PC-3 (cell line): ENCODE measurements around the gene LRRC59. TPM values are rescaled to one million over a fixed set of nuclear protein-coding genes. Genes with fewer than 3 reads are reported as not detected.

ENCODE experiments used
- ATAC-seq: fragments of 200-7000 bp; cut with Tn5 transposase; 2 replicates; pipeline ENCODE4 v1.9.1; 2020; ENCODE audit warnings: mild to moderate bottlenecking, moderate library complexity
- BruUV-seq: library from RNA; stranded (reverse); fragments of 400-500 nt; replicated peaks from 2 replicates; lab custom pipeline; 2021; lab: Mats Ljungman, UMichigan
- CTCF ChIA-PET: fragments of 300-600 bp; sonication (Branson Sonifier 250); formaldehyde crosslinking; loops from one replicate; lab custom pipeline; 2022; ENCODE audit warnings: antibody characterized with exemption; lab: Charles Lee
- POLR2A ChIA-PET: fragments of 300-600 bp; sonication (Branson Sonifier 250); formaldehyde crosslinking; loops from one replicate; lab custom pipeline; 2022; ENCODE audit warnings: antibody characterized with exemption; ENCODE audit not compliant: unreplicated experiment; lab: Charles Lee
- DNase-seq: peaks from one replicate; pipeline ENCODE4 v3.0.0-alpha.2; 2015
- H2AFZ ChIP-seq: fragments of 300-600 bp; sonication (generic); 2 replicates; pipeline ENCODE4 v1.6.0; 2016; ENCODE audit warnings: antibody characterized with exemption, low read length
- H3F3A ChIP-seq: fragments of 300-600 bp; sonication (generic); one replicate; pipeline ENCODE4 v1.6.0; 2017; ENCODE audit warnings: antibody characterized with exemption, low read length, control low read depth, mild to moderate bottlenecking; ENCODE audit not compliant: unreplicated experiment
- H3K27ac ChIP-seq: fragments of 300-600 bp; sonication (generic); 2 replicates; pipeline ENCODE4 v1.5.1; 2016; ENCODE audit warnings: mild to moderate bottlenecking, low read length
- H3K27me3 ChIP-seq: fragments of 300-600 bp; sonication (generic); 2 replicates; pipeline ENCODE4 v1.6.1; 2016; ENCODE audit warnings: low read length, mixed read lengths
- H3K36me3 ChIP-seq: fragments of 300-600 bp; sonication (generic); 2 replicates; pipeline ENCODE4 v1.6.1; 2016; ENCODE audit warnings: low read depth, mixed run types, low read length, mixed read lengths
- H3K4me1 ChIP-seq: fragments of 300-600 bp; sonication (generic); 2 replicates; pipeline ENCODE4 v1.5.1; 2016; ENCODE audit warnings: low read length; ENCODE audit not compliant: insufficient read depth
- H3K4me2 ChIP-seq: fragments of 300-600 bp; sonication (generic); 2 replicates; pipeline ENCODE4 v1.6.0; 2016; ENCODE audit warnings: low read length
- H3K4me3 ChIP-seq: fragments of 300-600 bp; sonication (generic); 2 replicates; pipeline ENCODE4 v1.5.1; 2016; ENCODE audit warnings: mild to moderate bottlenecking, low read length, mixed read lengths
- H3K79me2 ChIP-seq: fragments of 300-600 bp; sonication (generic); 2 replicates; pipeline ENCODE4 v1.6.1; 2017; ENCODE audit warnings: low read length, mixed read lengths
- H3K9ac ChIP-seq: fragments of 300-600 bp; sonication (generic); 2 replicates; pipeline ENCODE4 v1.6.0; 2016; ENCODE audit warnings: mild to moderate bottlenecking, low read length
- H3K9me2 ChIP-seq: fragments of 300-600 bp; sonication (generic); replicated peaks from 2 replicates; pipeline ENCODE4 v1.6.1; 2016; ENCODE audit warnings: mixed run types, low read length, mixed read lengths
- H3K9me3 ChIP-seq: fragments of 300-600 bp; sonication (generic); 2 replicates; pipeline ENCODE4 v1.6.1; 2016; ENCODE audit warnings: low read length, mixed read lengths
- H4K20me1 ChIP-seq: fragments of 300-600 bp; sonication (generic); 2 replicates; pipeline ENCODE4 v1.6.1; 2016; ENCODE audit warnings: low read length, mixed read lengths
- EZH2 ChIP-seq: fragments of 300-600 bp; sonication (generic); IDR thresholded peaks from one replicate; pipeline ENCODE4 v1.6.1; 2017; ENCODE audit warnings: antibody characterized with exemption, mild to moderate bottlenecking, low read length; ENCODE audit not compliant: unreplicated experiment
- EZH2phosphoT487 ChIP-seq: fragments of 300-600 bp; sonication (generic); IDR thresholded peaks from 2 replicates; pipeline ENCODE4 v1.6.1; 2018; ENCODE audit warnings: mild to moderate bottlenecking, antibody characterized with exemption, low read length, borderline replicate concordance
- intact Hi-C: fragments of 100-400 bp; cut with micrococcal nuclease; formaldehyde crosslinking; loops from 2 replicates; pipeline ENCODE4 v1.9.0; 2023
- total RNA-seq: library from RNA; depleted of rRNA; stranded (reverse); fragments of >200 nt; gene quantifications from 2 replicates; pipeline ENCODE4 v1.2.3, GENCODE V29; 2014
- TF ChIP-seq, protein P1 (sequence below): fragments of 300-600 bp; sonication (generic); conservative IDR thresholded peaks from 2 replicates; pipeline ENCODE4 v1.5.1; 2017; ENCODE audit warnings: antibody characterized with exemption, low read depth, mild to moderate bottlenecking, low read length

The LRRC59 gene
- total RNA-seq, 1 experiment from 2014 or later, result 324 TPM

DNA sequence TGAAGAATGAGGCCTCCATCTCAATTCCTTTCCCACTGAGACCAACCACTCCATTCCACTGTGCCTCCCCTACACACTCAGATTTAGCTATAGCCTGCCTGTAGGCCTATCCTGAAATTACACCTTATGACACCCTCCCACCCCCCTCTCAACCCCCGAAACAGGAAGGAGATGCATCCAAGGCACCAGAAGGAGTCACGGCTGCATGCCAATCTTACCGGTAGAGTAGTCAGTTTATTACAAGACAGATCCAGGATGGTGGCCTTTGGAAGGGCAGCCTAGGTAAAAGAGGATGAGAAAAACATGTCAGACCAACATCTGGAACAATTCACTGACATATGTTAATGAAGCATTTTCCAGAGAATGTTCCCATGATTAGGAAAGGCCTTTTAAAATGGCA lies 2.6 kb downstream of the LRRC59 start:
- Histone ChIP-seq H3K4me2 (peak overlapping the region; percentile 95), H3K9ac (no peak overlapping the region; the same call in 1 of the 2 replicates), H4K20me1 (peaks cover 48% of the 10 kb centered on the region), H3K36me3 (peaks cover 52% of the 10 kb centered on the region), H3K4me3 (peak overlapping the region; percentile 73), H3F3A (peaks cover 20% of the 10 kb centered on the region), H3K9me3 (no peaks in the 10 kb centered on the region), H3K9me2 (no peaks in the 10 kb centered on the region), H3K4me1 (peaks cover 55% of the 10 kb centered on the region), H2AFZ (no peak overlapping the region), H3K79me2 (peaks cover 62% of the 10 kb centered on the region), H3K27me3 (no peaks in the 10 kb centered on the region), H3K27ac (no peak overlapping the region; the same call in 1 of the 2 replicates)
- no TSS peak for BruUV-seq
- ATAC-seq, result no peak
- ChIA-PET POLR2A (no interaction called here), CTCF (no interaction called here)
- DNase-seq, result peak; percentile 64
- TF ChIP-seq EZH2 (no peak), EZH2phosphoT487 (no peak)
- TF ChIP-seq, protein P1, sequence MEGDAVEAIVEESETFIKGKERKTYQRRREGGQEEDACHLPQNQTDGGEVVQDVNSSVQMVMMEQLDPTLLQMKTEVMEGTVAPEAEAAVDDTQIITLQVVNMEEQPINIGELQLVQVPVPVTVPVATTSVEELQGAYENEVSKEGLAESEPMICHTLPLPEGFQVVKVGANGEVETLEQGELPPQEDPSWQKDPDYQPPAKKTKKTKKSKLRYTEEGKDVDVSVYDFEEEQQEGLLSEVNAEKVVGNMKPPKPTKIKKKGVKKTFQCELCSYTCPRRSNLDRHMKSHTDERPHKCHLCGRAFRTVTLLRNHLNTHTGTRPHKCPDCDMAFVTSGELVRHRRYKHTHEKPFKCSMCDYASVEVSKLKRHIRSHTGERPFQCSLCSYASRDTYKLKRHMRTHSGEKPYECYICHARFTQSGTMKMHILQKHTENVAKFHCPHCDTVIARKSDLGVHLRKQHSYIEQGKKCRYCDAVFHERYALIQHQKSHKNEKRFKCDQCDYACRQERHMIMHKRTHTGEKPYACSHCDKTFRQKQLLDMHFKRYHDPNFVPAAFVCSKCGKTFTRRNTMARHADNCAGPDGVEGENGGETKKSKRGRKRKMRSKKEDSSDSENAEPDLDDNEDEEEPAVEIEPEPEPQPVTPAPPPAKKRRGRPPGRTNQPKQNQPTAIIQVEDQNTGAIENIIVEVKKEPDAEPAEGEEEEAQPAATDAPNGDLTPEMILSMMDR, result no peak
- intact Hi-C loops, result loop anchor here (10.0 kb wide), 1 partner anchor 240 kb away; the partner anchor contains the start of gene ABCC3

DNA sequence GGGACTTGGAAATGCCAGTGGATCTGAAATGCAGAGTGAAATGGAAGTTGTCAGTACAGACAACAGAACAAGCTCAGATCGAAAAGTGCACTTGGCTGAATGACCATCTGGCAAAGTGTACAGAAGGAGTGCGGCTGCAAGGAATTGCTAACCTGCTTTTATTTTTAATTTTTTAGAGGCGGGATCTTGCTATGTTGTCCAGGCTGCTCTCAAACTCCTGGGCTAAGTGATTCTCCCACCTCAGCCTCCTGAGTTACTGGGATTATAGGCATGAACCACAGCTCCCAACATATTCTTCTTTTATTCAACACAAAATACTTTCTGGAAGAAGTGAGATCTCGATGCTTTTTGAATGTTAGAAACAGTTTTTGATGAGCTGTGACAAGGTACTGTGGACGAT lies 3.6 kb downstream of the LRRC59 start:
- ChIA-PET POLR2A (no interaction called here), CTCF (no interaction called here)
- Histone ChIP-seq H3K27me3 (no peaks in the 10 kb centered on the region), H3K4me2 (0 out of 2 replicates have a peak overlapping the region, but pooled peaks have one; percentile 4), H3K79me2 (peaks cover 72% of the 10 kb centered on the region), H3K9me2 (no peaks in the 10 kb centered on the region), H3K9me3 (no peaks in the 10 kb centered on the region), H3K4me1 (peaks cover 55% of the 10 kb centered on the region), H4K20me1 (peaks cover 53% of the 10 kb centered on the region), H3F3A (peaks cover 20% of the 10 kb centered on the region), H3K4me3 (no peak overlapping the region), H2AFZ (no peak overlapping the region), H3K27ac (no peak overlapping the region), H3K36me3 (peaks cover 63% of the 10 kb centered on the region), H3K9ac (no peak overlapping the region)
- no TSS peak for BruUV-seq
- no peak for DNase-seq
- TF ChIP-seq EZH2phosphoT487, result no peak
- TF ChIP-seq, protein P1, result no peak
- TF ChIP-seq EZH2, result no peak
- no peak for ATAC-seq
- intact Hi-C loops, result loop anchor here (10.0 kb wide), 1 partner anchor 241 kb away; the partner anchor contains the start of gene ABCC3

DNA sequence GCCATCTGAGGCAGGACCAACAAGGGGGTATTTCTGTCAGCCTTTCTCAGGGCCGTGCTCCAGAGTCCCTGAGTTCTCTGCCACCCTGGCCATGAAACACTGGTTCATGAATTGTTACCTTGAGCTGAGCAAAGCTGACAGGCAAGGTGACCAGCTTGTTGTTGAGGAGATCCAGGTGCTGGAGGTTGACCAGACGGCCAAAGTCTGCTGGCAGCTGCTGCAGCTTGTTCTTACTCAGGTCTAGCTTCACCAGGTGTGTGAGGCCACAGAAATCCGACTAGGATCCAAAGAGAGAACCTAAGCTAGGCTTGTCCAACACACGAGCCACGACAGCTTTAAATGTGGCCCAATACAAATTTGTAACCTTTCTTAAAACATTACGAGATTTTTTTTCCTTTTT lies 4.7 kb downstream of the LRRC59 start:
- H3K9ac ChIP-seq, result no peak overlapping the region
- POLR2A ChIA-PET, result interaction anchor here (0.6 kb wide), 1 partner anchor 39 kb away, joined by 3 read pairs; no protein-coding TSS in a partner anchor
- H3K9me2 ChIP-seq, result no peaks in the 10 kb centered on the region
- no peaks in the 10 kb centered on the region for H3K27me3 ChIP-seq
- TF ChIP-seq EZH2phosphoT487, result no peak
- TF ChIP-seq EZH2, result no peak
- TF ChIP-seq, protein P1, result no peak
- DNase-seq, result no peak
- CTCF ChIA-PET, result no interaction called here
- no peaks in the 10 kb centered on the region for H3K9me3 ChIP-seq
- H3K4me2 ChIP-seq, result peak overlapping the region; percentile 60
- H3K36me3 ChIP-seq, result peaks cover 73% of the 10 kb centered on the region
- no TSS peak for BruUV-seq
- peaks cover 52% of the 10 kb centered on the region for H3K4me1 ChIP-seq
- no peak for ATAC-seq
- H3F3A ChIP-seq, result peaks cover 20% of the 10 kb centered on the region
- intact Hi-C loops, result loop anchor here (10.0 kb wide), 1 partner anchor 242 kb away; the partner anchor contains the start of gene ABCC3
- H3K4me3 ChIP-seq, result peak overlapping the region; percentile 13; the same call in 1 of the 2 replicates
- H2AFZ ChIP-seq, result no peak overlapping the region
- H3K79me2 ChIP-seq, result peaks cover 80% of the 10 kb centered on the region
- peaks cover 55% of the 10 kb centered on the region for H4K20me1 ChIP-seq
- peak overlapping the region; percentile 81 for H3K27ac ChIP-seq
